Natural killer cell (primary cell): ENCODE results near the gene CDH20. TPM values are rescaled to one million over a fixed set of nuclear protein-coding genes. Genes with fewer than 3 reads are reported as not detected.

Experiments
- ATAC-seq, 3 donors: fragments of 150-1000 bp in 2 of 3; fragments of 200-7000 bp in 1 of 3; cut with Tn5 transposase; 1 replicate in 1 of 3; 2 replicates in 2 of 3; pipeline ENCODE4 v1.10.0; 2021; ENCODE audit warnings: mild to moderate bottlenecking in 2 of 3, moderate library complexity in 2 of 3
- DNase-seq, 2 donors: peaks; one replicate each; pipeline versions ENCODE4 v3.0.0 to v3.0.0-alpha.2; 2013 to 2021; ENCODE audit warnings: mixed read lengths in 1 of 2
- H3K27ac ChIP-seq: one replicate; pipeline ENCODE4 v1.5.1; 2013; ENCODE audit warnings: mild to moderate bottlenecking, low read length
- H3K27me3 ChIP-seq: one replicate; pipeline ENCODE4 v1.6.1; 2013; ENCODE audit warnings: low read length; ENCODE audit not compliant: control insufficient read depth, insufficient read depth
- H3K36me3 ChIP-seq: one replicate; pipeline ENCODE4 v1.6.1; 2013; ENCODE audit warnings: low read length; ENCODE audit not compliant: control insufficient read depth, insufficient read depth
- H3K4me1 ChIP-seq: one replicate; pipeline ENCODE4 v1.6.1; 2013; ENCODE audit warnings: low read length; ENCODE audit not compliant: control insufficient read depth, insufficient read depth
- H3K4me3 ChIP-seq: one replicate; pipeline ENCODE4 v1.5.1; 2013; ENCODE audit warnings: low read length
- H3K9me3 ChIP-seq: one replicate; pipeline ENCODE4 v1.6.1; 2013; ENCODE audit warnings: low read length; ENCODE audit not compliant: control insufficient read depth, insufficient read depth
- H3K27ac Mint-ChIP-seq, 2 donors: one replicate each; pipeline ENCODE4 v1.8.0; 2022; ENCODE audit warnings: mild to moderate bottlenecking in 2 of 2, mixed read lengths in 2 of 2, moderate library complexity in 1 of 2
- H3K27me3 Mint-ChIP-seq, 2 donors: one replicate each; pipeline ENCODE4 v1.8.0; 2022; ENCODE audit warnings: low read depth in 2 of 2, mixed read lengths in 2 of 2
- H3K36me3 Mint-ChIP-seq: one replicate; pipeline ENCODE4 v1.8.0; 2022; ENCODE audit warnings: mixed read lengths
- H3K4me1 Mint-ChIP-seq, 2 donors: one replicate each; pipeline ENCODE4 v1.8.0; 2022; ENCODE audit warnings: mixed read lengths in 2 of 2
- H3K4me3 Mint-ChIP-seq: one replicate; pipeline ENCODE4 v1.8.0; 2022; ENCODE audit warnings: mild to moderate bottlenecking, moderate library complexity, mixed read lengths
- H3K9me3 Mint-ChIP-seq, 2 donors: one replicate each; pipeline ENCODE4 v1.8.0; 2022; ENCODE audit warnings: mixed read lengths in 2 of 2
- WGBS: methylation state at CpG from one replicate; pipeline ENCODE4 v1.1.7; 2013; ENCODE audit warnings: missing lambda C conversion rate; ENCODE audit not compliant: insufficient coverage; 5-methylcytosine and 5-hydroxymethylcytosine counted together
- intact Hi-C: fragments of 100-400 bp; cut with micrococcal nuclease; formaldehyde crosslinking; loops from one replicate; pipeline ENCODE4 v1.14.2; 2022
- total RNA-seq, 4 donors: library from RNA; stranded (reverse); fragments of 120-200 nt in 1 of 4; gene quantifications; one replicate each; pipeline versions ENCODE4 v1.2.3 to v1.2.4, GENCODE V29; 2013 to 2022
- TF ChIP-seq, protein P1 (sequence below): fragments of 200-600 bp; IDR thresholded peaks from one replicate; pipeline ENCODE4 v1.8.0; 2022; ENCODE audit warnings: antibody characterized with exemption

CDH20 gene
- total RNA-seq, 3 donors from 2014 or later (not counting 1 experiment from before 2014, with no cell fraction given), result 0.09 to 0.10 TPM; not detected in 1

DNA sequence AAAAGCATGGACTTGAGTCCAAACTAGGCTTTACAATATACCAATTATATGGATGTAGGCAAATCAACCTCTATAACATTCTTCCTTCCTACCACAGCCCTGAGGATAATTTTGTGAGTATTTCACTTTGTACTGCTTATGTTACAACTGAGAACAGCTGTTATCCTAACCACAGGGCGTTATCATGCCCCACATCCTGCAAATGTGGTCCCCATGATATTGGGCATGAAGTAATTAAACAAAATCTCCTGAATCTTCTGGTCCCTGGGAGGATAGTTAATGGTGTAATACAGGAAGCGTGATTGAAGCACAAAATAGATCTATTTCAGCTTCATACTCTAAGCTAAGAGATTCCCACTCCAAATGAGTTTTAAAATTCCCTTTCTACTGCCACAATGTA is 223.6 kb downstream of the CDH20 start:
- Histone ChIP-seq H3K4me1 (no peaks in the 10 kb centered on the region), H3K27ac (no peak overlapping the region), H3K4me3 (no peak overlapping the region), H3K36me3 (no peaks in the 10 kb centered on the region), H3K9me3 (no peaks in the 10 kb centered on the region), H3K27me3 (no peaks in the 10 kb centered on the region)
- Mint-ChIP-seq H3K4me3 (no peak overlapping the region), H3K27me3 (peaks cover 0 to 4% of the 10 kb centered on the region in 2 donors), H3K4me1 (peaks cover 0 to 4% of the 10 kb centered on the region in 2 donors), H3K36me3 (no peaks in the 10 kb centered on the region), H3K27ac (no peak overlapping the region), H3K9me3 (peaks cover 0 to 2% of the 10 kb centered on the region in 2 donors)
- no CpG with 5 or more reads among the region's 2 CpGs for WGBS
- DNase-seq (no peak), ATAC-seq (no peak)
- intact Hi-C loops, result no loop called here
- TF ChIP-seq, protein P1, sequence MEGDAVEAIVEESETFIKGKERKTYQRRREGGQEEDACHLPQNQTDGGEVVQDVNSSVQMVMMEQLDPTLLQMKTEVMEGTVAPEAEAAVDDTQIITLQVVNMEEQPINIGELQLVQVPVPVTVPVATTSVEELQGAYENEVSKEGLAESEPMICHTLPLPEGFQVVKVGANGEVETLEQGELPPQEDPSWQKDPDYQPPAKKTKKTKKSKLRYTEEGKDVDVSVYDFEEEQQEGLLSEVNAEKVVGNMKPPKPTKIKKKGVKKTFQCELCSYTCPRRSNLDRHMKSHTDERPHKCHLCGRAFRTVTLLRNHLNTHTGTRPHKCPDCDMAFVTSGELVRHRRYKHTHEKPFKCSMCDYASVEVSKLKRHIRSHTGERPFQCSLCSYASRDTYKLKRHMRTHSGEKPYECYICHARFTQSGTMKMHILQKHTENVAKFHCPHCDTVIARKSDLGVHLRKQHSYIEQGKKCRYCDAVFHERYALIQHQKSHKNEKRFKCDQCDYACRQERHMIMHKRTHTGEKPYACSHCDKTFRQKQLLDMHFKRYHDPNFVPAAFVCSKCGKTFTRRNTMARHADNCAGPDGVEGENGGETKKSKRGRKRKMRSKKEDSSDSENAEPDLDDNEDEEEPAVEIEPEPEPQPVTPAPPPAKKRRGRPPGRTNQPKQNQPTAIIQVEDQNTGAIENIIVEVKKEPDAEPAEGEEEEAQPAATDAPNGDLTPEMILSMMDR, result no peak

DNA sequence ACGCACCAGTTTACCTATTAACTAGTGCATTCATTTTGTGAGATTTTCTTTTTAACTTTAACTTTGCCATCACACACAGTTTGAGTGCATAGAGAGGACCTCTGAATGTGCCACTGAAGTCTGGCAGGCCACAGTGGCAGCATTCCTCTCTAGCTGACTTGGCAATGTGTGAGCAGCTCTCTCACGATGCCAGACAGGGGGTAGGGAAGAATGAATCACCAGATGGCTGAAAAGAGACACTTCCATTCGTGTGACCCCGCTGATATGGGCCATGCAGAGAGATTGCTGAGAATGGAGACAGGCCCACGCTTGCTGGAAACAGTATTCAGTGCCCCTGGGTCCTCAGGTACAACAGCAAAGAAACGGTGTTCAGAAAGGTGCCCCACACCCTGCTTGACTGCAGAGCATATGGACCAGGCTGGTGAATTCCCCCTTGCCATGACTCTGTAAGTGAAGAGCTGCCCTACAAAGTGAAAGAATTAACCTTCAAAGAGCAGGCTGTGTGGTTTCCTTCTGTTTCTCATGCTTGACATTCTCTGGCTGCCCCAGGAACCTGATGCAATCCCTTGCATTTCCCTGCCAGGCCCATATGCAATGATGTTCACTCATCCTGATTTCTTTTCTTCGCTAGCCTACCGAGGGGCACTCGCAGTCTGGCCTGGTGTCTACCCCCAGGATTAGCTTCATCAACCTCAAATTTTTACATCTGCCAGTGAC is 236.1 kb downstream of the CDH20 start:
- TF ChIP-seq, protein P1, result no peak
- peaks cover 3 to 36% of the 10 kb centered on the region in 2 donors for H3K27me3 Mint-ChIP-seq
- no peak overlapping the region for H3K27ac Mint-ChIP-seq
- intact Hi-C loops, result no loop called here
- no peaks in the 10 kb centered on the region for H3K9me3 Mint-ChIP-seq
- no peak for ATAC-seq
- Histone ChIP-seq H3K4me3 (no peak overlapping the region), H3K27me3 (no peaks in the 10 kb centered on the region), H3K9me3 (no peaks in the 10 kb centered on the region), H3K4me1 (no peaks in the 10 kb centered on the region), H3K36me3 (no peaks in the 10 kb centered on the region), H3K27ac (no peak overlapping the region)
- DNase-seq, result no peak
- H3K4me1 Mint-ChIP-seq, result no peaks in the 10 kb centered on the region
- 89% methylated on average over 9 of the region's 9 CpGs for WGBS
- H3K4me3 Mint-ChIP-seq, result no peak overlapping the region
- H3K36me3 Mint-ChIP-seq, result no peaks in the 10 kb centered on the region

DNA sequence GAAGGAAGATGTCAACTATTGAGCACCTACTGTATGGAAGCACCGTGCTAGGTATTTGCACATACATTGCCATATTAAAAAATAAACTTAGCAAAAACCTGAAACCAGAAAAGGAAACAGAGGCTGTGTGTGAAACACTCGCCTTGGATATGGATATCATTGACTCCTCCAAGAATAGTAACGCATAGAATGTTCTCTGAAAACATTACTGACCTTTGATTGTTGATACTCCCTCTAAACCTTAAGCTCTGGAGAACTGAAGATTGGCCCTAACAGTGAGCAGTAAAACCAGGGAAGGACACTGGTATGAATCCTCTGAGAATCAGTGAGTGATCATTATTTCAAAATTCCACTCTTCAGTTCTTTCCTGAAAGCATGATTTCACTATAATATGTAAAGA is 236.8 kb downstream of the CDH20 start:
- Mint-ChIP-seq H3K36me3 (no peaks in the 10 kb centered on the region), H3K27ac (no peak overlapping the region), H3K9me3 (no peaks in the 10 kb centered on the region), H3K4me3 (no peak overlapping the region), H3K27me3 (peaks cover 3 to 38% of the 10 kb centered on the region in 2 donors), H3K4me1 (no peaks in the 10 kb centered on the region)
- Histone ChIP-seq H3K4me1 (no peaks in the 10 kb centered on the region), H3K27ac (no peak overlapping the region), H3K4me3 (no peak overlapping the region), H3K27me3 (no peaks in the 10 kb centered on the region), H3K36me3 (no peaks in the 10 kb centered on the region), H3K9me3 (no peaks in the 10 kb centered on the region)
- DNase-seq, result no peak
- intact Hi-C loops, result no loop called here
- TF ChIP-seq, protein P1, result no peak
- no peak for ATAC-seq
- WGBS, result 67% methylated on average over 3 of the region's 3 CpGs
